B cell (primary cell): Measurements from ENCODE around the gene IRF9. TPM values are rescaled to one million over a fixed set of nuclear protein-coding genes. Genes with fewer than 3 reads are reported as not detected.

Source experiments
- ATAC-seq: fragments of 200-7000 bp; cut with Tn5 transposase; one replicate; pipeline ENCODE4 v1.10.0; 2021; ENCODE audit warnings: low read depth, mild to moderate bottlenecking, moderate number of reproducible peaks, moderate library complexity
- CTCF ChIA-PET: fragments of 350-600 bp; sonication (Branson Sonifier 250); formaldehyde crosslinking; loops from one replicate; lab custom pipeline; 2021; ENCODE audit warnings: antibody characterized with exemption, inconsistent platforms; lab: Charles Lee
- POLR2A ChIA-PET: fragments of 350-600 bp; sonication (Branson Sonifier 250); formaldehyde crosslinking; loops from one replicate; lab custom pipeline; 2021; ENCODE audit warnings: antibody characterized with exemption; lab: Charles Lee
- DNase-seq: peaks from one replicate; pipeline ENCODE4 v3.0.0; 2013
- H2AFZ ChIP-seq: 2 replicates; pipeline ENCODE4 v1.6.1; 2012; ENCODE audit warnings: mild to moderate bottlenecking, low read depth, low read length; ENCODE audit not compliant: insufficient read depth, poor library complexity, severe bottlenecking
- H3K27ac ChIP-seq, 2 donors: 1 replicate in 1 of 2; 2 replicates in 1 of 2; pipeline ENCODE4 v1.5.1; 2012 to 2013; ENCODE audit warnings: low read length in 2 of 2, mild to moderate bottlenecking in 2 of 2, moderate library complexity in 1 of 2
- H3K27me3 ChIP-seq, 4 experiments: fragments of 200-600 bp in 1 of 4; sonication (generic) in 1 of 4; replicated peaks in 1 of 4; 1 replicate in 2 of 4; 2 replicates in 2 of 4; pipeline versions ENCODE4 v1.6.1 to v1.7.0; 2013 to 2016; ENCODE audit warnings: low read length in 3 of 4, mild to moderate bottlenecking in 2 of 4, mixed read lengths in 1 of 4, moderate library complexity in 1 of 4; ENCODE audit not compliant: insufficient read depth in 4 of 4, control insufficient read depth in 3 of 4; ENCODE audit errors: control extremely low read depth in 1 of 4
- H3K36me3 ChIP-seq, 2 experiments: replicated peaks in 1 of 2; 1 replicate in 1 of 2; 2 replicates in 1 of 2; pipeline versions ENCODE4 v1.6.1 to v1.7.1; 2013; ENCODE audit warnings: low read length in 1 of 2; ENCODE audit not compliant: insufficient read depth in 2 of 2, control insufficient read depth in 1 of 2; ENCODE audit errors: control extremely low read depth in 1 of 2, extremely low read depth in 1 of 2
- H3K4me1 ChIP-seq, 2 donors: fragments of 200-600 bp in 1 of 2; sonication (generic) in 1 of 2; 1 replicate in 1 of 2; 2 replicates in 1 of 2; pipeline versions ENCODE4 v1.5.1 to v1.6.1; 2013 to 2017; ENCODE audit warnings: low read length in 2 of 2; ENCODE audit not compliant: control insufficient read depth in 2 of 2, insufficient read depth in 2 of 2
- H3K4me2 ChIP-seq: replicated peaks from 2 replicates; pipeline ENCODE3; 2012; ENCODE audit warnings: mild to moderate bottlenecking, low read depth, low read length; ENCODE audit not compliant: poor library complexity, severe bottlenecking
- H3K4me3 ChIP-seq, 5 experiments: fragments of 200-600 bp in 1 of 5; sonication (generic) in 1 of 5; 1 replicate in 3 of 5; 2 replicates in 2 of 5; pipeline versions ENCODE4 v1.5.1 to v1.7.0; 2011 to 2016; ENCODE audit warnings: low read length in 4 of 5, mild to moderate bottlenecking in 4 of 5, low read depth in 2 of 5, control low read depth in 1 of 5, moderate library complexity in 1 of 5; ENCODE audit not compliant: insufficient read depth in 1 of 5; ENCODE audit errors: control extremely low read depth in 1 of 5, extremely low read depth in 1 of 5
- H3K79me2 ChIP-seq: fragments of 200-600 bp; sonication (generic); one replicate; pipeline ENCODE4 v1.6.0; 2016; ENCODE audit warnings: low read length; ENCODE audit not compliant: control insufficient read depth, insufficient read depth
- H3K9ac ChIP-seq: fragments of 200-600 bp; sonication (generic); 2 replicates; pipeline ENCODE4 v1.6.1; 2017; ENCODE audit warnings: mild to moderate bottlenecking, low read length, moderate library complexity
- H3K9me3 ChIP-seq, 3 donors: one replicate each; pipeline versions ENCODE4 v1.6.1 to v1.7.1; 2013; ENCODE audit warnings: low read length in 2 of 3; ENCODE audit not compliant: control insufficient read depth in 2 of 3, insufficient read depth in 1 of 3; ENCODE audit errors: control extremely low read depth in 1 of 3
- H4K20me1 ChIP-seq: 2 replicates; pipeline ENCODE4 v1.6.0; 2012; ENCODE audit warnings: mild to moderate bottlenecking, low read length; ENCODE audit not compliant: insufficient read depth, control insufficient read depth, poor library complexity, severe bottlenecking
- H3K27ac Mint-ChIP-seq: one replicate; pipeline ENCODE4 v1.8.0; 2021; ENCODE audit warnings: mixed read lengths
- H3K27me3 Mint-ChIP-seq: one replicate; pipeline ENCODE4 v1.8.0; 2021; ENCODE audit warnings: mixed read lengths
- H3K4me1 Mint-ChIP-seq: one replicate; pipeline ENCODE4 v1.8.0; 2021; ENCODE audit warnings: mixed read lengths
- H3K4me3 Mint-ChIP-seq: one replicate; pipeline ENCODE4 v1.8.0; 2021; ENCODE audit warnings: mixed read lengths
- H3K9me3 Mint-ChIP-seq: one replicate; pipeline ENCODE4 v1.8.0; 2022; ENCODE audit warnings: mixed read lengths; ENCODE audit not compliant: insufficient read depth
- CTCF ChIP-seq: fragments of 200-600 bp; IDR thresholded peaks from one replicate; pipeline ENCODE4 v1.8.0; 2022; ENCODE audit warnings: antibody characterized with exemption, mild to moderate bottlenecking
- EZH2 ChIP-seq: IDR thresholded peaks from 2 replicates; pipeline ENCODE4 v1.6.1; 2012; ENCODE audit warnings: borderline replicate concordance, low read depth, mild to moderate bottlenecking, moderate library complexity, low read length; ENCODE audit not compliant: insufficient read depth, poor library complexity, severe bottlenecking
- WGBS: methylation state at CpG from one replicate; pipeline ENCODE4 v1.1.5; 2013; ENCODE audit warnings: missing lambda C conversion rate; ENCODE audit not compliant: insufficient coverage; 5-methylcytosine and 5-hydroxymethylcytosine counted together
- intact Hi-C: fragments of 100-400 bp; cut with micrococcal nuclease; formaldehyde crosslinking; loops from one replicate; pipeline ENCODE4 v1.10.0; 2022
- polyA minus RNA-seq: library from RNA; depleted of rRNA, polyadenylated mRNA; stranded (reverse); fragments of >200 nt; gene quantifications from 2 replicates; pipeline ENCODE4 v1.2.3, GENCODE V29; 2012
- polyA plus RNA-seq: library from polyadenylated mRNA; depleted of rRNA; stranded (reverse); fragments of >200 nt; gene quantifications from 2 replicates; pipeline ENCODE4 v1.2.3, GENCODE V29; 2012
- total RNA-seq, 2 donors: library from RNA; stranded (reverse); fragments of 120-200 nt in 1 of 2; gene quantifications; 1 replicate in 1 of 2; 2 replicates in 1 of 2; pipeline versions ENCODE4 v1.2.3 to v1.2.4, GENCODE V29; 2013 to 2022

Gene IRF9, protein sequence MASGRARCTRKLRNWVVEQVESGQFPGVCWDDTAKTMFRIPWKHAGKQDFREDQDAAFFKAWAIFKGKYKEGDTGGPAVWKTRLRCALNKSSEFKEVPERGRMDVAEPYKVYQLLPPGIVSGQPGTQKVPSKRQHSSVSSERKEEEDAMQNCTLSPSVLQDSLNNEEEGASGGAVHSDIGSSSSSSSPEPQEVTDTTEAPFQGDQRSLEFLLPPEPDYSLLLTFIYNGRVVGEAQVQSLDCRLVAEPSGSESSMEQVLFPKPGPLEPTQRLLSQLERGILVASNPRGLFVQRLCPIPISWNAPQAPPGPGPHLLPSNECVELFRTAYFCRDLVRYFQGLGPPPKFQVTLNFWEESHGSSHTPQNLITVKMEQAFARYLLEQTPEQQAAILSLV
- total RNA-seq = 243 and 269 TPM in 2 replicates
- total RNA-seq (2013) = 181 TPM
- polyA plus RNA-seq = 191 and 237 TPM in 2 replicates
- polyA minus RNA-seq = 157 and 244 TPM in 2 replicates

DNA sequence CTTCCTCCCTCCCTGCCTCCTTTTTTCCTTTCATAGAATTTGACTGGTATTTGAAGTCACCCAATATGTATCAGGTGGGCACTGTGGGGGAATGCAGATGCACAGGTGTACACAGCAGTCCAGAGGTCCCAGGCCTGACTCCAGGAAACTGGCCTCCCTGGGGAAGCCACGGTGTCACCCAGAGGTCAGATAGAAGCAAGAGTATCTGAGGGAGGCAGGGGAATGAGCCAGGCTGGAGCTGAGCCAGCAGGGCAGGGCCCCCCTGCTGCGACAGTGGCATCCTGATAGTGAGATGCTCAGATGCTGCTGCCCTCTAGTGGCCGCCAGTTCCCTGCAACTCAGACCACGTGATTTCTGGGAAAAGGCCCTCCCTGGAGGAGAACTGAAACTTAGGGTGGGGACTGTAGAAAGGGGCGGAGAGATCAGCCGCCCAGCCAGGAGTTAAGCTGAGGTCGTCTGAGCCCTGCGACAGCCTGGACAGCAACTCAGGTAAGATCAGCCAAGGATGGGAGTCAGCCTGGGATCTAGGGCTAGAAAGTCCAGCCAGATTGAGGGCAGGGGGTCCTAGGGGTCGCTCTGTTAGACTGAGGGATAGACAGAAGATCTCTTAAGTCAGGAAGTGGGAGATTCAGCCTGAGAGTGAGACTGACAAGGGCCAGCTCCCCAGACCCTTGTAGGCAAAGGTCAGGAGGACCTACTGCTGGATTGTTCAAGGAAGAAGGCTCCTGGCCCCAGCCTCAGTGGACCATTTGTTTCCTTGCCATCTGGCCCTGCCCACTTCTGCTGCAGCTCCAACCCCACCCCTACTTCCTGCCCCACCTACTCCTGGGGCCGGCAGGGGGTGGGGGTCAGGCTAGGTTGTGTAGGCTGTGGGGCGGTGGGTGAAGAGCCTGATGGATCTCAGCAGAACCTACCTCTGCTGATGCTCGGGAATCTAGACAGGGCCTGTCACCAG is at the start of gene IRF9:
TSS of gene IRF9 (plus strand) at position 416 of the 955 bp plus-strand sequence. CDS start 880 bp downstream, outside the sequence.
- whole genome bisulfite sequencing = 0% methylated on average over 9 of the region's 12 CpGs
- ATAC-seq = peak; percentile 94
- peak within 1 kb of the TSS; percentile 100 for H3K4me3 Mint-ChIP-seq
- peak within 1 kb of the TSS; percentile 69 to 100 (median 91) for H3K4me3 ChIP-seq
- peaks cover 41% of the 10 kb centered on the region for H3K79me2 ChIP-seq
- no peaks in the 10 kb centered on the region for H3K9me3 ChIP-seq
- peaks cover 29 to 39% of the 10 kb centered on the region in 2 donors for H3K4me1 ChIP-seq
- TF ChIP-seq CTCF (peak; percentile 81), EZH2 (no peak)
- peak within 1 kb of the TSS; percentile 85 to 88 for H3K27ac ChIP-seq
- intact Hi-C loops = loop anchor here (1.0 to 5.0 kb wide), 14 partner anchors 10 to 138 kb away; partner anchors contain the start of genes DCAF11, DHRS1, EMC9 and GMPR2
- H3K36me3 ChIP-seq = peaks cover 3 to 68% of the 10 kb centered on the region in 2 experiments
- no peaks in the 10 kb centered on the region for H3K27me3 Mint-ChIP-seq
- ChIA-PET POLR2A (interaction anchor here (0.5 to 3.8 kb wide), 22 partner anchors 8 to 1233 kb away, joined by 3 to 35 read pairs (median 6); partner anchors contain the start of genes CHMP4A, DCAF11, DHRS1 and EMC9), CTCF (interaction anchor here (0.6 to 3.8 kb wide), 36 partner anchors 9 to 529 kb away, joined by 3 to 63 read pairs (median 8); partner anchors contain the start of genes CHMP4A, CIDEB, DCAF11 and EMC9)
- peak within 1 kb of the TSS; percentile 77 for H3K4me2 ChIP-seq
- H4K20me1 ChIP-seq = peaks cover 44% of the 10 kb centered on the region
- H3K27ac Mint-ChIP-seq = peak within 1 kb of the TSS; percentile 99
- H3K9ac ChIP-seq = peak within 1 kb of the TSS; percentile 76
- no peaks in the 10 kb centered on the region for H3K9me3 Mint-ChIP-seq
- peak; percentile 97 for DNase-seq
- H2AFZ ChIP-seq = peak within 1 kb of the TSS; percentile 60
- H3K27me3 ChIP-seq = no peaks in the 10 kb centered on the region
- H3K4me1 Mint-ChIP-seq = peaks cover 42% of the 10 kb centered on the region
